ENCODE measurements around the gene TRIM66.

DNA sequence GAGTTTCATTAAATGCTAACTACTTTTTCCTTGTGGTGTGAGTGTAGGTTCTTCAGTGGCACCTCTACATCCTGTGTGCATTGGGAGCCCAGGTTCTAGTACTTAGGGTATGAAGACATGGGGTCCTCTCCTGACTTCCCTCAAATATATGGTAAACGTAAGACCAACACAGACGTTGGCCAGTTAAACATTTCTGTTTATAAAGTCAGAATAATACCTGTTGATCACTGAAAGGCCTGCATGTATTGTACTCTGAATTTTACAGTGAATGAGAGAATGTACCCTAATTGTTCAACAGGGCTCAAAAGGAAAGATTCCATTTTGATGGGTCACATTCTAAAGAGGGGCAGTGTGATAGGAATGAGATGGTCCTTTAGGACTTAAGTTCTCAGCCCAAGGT, 3.4 kb upstream of the TRIM66 start:
- TF ChIP-seq, protein P1, sequence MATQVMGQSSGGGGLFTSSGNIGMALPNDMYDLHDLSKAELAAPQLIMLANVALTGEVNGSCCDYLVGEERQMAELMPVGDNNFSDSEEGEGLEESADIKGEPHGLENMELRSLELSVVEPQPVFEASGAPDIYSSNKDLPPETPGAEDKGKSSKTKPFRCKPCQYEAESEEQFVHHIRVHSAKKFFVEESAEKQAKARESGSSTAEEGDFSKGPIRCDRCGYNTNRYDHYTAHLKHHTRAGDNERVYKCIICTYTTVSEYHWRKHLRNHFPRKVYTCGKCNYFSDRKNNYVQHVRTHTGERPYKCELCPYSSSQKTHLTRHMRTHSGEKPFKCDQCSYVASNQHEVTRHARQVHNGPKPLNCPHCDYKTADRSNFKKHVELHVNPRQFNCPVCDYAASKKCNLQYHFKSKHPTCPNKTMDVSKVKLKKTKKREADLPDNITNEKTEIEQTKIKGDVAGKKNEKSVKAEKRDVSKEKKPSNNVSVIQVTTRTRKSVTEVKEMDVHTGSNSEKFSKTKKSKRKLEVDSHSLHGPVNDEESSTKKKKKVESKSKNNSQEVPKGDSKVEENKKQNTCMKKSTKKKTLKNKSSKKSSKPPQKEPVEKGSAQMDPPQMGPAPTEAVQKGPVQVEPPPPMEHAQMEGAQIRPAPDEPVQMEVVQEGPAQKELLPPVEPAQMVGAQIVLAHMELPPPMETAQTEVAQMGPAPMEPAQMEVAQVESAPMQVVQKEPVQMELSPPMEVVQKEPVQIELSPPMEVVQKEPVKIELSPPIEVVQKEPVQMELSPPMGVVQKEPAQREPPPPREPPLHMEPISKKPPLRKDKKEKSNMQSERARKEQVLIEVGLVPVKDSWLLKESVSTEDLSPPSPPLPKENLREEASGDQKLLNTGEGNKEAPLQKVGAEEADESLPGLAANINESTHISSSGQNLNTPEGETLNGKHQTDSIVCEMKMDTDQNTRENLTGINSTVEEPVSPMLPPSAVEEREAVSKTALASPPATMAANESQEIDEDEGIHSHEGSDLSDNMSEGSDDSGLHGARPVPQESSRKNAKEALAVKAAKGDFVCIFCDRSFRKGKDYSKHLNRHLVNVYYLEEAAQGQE (IDR thresholded peaks at IDR 0.05; ENCODE audit: insufficient read depth in 1 of 2, low read depth in 2 of 2, low read length in 2 of 2): no peak
- TF ChIP-seq SIN3A (IDR thresholded peaks at IDR 0.05; ENCODE audit: borderline replicate concordance, insufficient read depth, low read length): no peak
- TF ChIP-seq POLR2AphosphoS5 (IDR thresholded peaks at IDR 0.05; ENCODE audit: low read depth, low read length): no peak
- TF ChIP-seq TAF1 (IDR thresholded peaks at IDR 0.05; ENCODE audit: borderline replicate concordance, insufficient read depth, low read length): no peak
